A673 (cell line): ENCODE data around the gene SERGEF.

ENCODE experiments used
- EZH2 ChIP-seq: fragments of 200-600 bp; sonication (generic); IDR thresholded peaks from 2 replicates; pipeline ENCODE4 v1.6.1; 2017; ENCODE audit warnings: borderline replicate concordance, low read depth, mild to moderate bottlenecking, mixed read lengths, antibody characterized with exemption, low read length; ENCODE audit not compliant: poor library complexity, severe bottlenecking
- TF ChIP-seq, protein P1 (sequence below): fragments of 300-800, 200-600 bp; sonication (generic); conservative IDR thresholded peaks from 2 replicates; pipeline ENCODE4 v1.5.1; 2017; ENCODE audit warnings: low read depth, mild to moderate bottlenecking, antibody characterized with exemption, low read length, moderate library complexity, mixed read lengths

DNA sequence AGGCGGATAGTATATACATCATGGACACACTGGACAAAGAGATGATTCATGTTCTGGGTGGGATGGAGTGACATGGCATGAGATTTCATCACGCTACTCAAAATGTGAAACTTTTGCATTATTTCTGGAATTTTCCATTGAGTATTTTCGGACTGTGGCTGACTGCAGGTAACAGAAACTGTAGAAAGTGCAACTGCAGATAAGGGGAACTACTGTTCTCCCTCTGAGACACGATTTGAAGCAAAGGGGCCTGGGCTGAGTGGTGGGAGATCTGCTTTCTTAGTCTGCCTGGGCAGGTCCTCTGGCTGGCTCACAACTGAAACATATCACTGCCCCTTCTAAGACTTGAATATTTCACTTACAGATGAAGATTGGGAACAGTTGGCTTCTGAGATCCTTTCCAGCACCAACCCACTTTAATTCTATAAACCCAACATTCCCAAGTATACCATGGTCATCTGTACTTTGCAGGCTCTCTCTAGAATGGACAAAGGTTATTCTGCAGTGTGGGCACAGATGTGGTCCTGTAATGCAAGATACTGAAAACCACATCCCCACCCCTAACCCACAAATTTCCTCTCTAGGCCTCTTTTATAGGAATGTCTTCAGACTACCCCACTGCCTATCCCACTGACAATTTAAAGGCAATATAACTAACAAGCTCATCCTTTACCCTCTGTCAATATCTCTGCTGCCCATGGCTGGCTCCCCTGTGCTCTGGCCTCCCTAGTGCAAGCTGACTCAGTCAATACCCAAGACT lies 157.1 kb downstream of the SERGEF start:
- TF ChIP-seq, protein P1, sequence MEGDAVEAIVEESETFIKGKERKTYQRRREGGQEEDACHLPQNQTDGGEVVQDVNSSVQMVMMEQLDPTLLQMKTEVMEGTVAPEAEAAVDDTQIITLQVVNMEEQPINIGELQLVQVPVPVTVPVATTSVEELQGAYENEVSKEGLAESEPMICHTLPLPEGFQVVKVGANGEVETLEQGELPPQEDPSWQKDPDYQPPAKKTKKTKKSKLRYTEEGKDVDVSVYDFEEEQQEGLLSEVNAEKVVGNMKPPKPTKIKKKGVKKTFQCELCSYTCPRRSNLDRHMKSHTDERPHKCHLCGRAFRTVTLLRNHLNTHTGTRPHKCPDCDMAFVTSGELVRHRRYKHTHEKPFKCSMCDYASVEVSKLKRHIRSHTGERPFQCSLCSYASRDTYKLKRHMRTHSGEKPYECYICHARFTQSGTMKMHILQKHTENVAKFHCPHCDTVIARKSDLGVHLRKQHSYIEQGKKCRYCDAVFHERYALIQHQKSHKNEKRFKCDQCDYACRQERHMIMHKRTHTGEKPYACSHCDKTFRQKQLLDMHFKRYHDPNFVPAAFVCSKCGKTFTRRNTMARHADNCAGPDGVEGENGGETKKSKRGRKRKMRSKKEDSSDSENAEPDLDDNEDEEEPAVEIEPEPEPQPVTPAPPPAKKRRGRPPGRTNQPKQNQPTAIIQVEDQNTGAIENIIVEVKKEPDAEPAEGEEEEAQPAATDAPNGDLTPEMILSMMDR: no peak
- no peak for TF ChIP-seq EZH2
